ENCODE measurements around the gene NAIF1.
"Not testable (repeated sequence)": the region's sequence is repeated elsewhere in the genome, so short reads cannot be mapped to it uniquely, and the experiment has no call there.

Gene NAIF1

DNA sequence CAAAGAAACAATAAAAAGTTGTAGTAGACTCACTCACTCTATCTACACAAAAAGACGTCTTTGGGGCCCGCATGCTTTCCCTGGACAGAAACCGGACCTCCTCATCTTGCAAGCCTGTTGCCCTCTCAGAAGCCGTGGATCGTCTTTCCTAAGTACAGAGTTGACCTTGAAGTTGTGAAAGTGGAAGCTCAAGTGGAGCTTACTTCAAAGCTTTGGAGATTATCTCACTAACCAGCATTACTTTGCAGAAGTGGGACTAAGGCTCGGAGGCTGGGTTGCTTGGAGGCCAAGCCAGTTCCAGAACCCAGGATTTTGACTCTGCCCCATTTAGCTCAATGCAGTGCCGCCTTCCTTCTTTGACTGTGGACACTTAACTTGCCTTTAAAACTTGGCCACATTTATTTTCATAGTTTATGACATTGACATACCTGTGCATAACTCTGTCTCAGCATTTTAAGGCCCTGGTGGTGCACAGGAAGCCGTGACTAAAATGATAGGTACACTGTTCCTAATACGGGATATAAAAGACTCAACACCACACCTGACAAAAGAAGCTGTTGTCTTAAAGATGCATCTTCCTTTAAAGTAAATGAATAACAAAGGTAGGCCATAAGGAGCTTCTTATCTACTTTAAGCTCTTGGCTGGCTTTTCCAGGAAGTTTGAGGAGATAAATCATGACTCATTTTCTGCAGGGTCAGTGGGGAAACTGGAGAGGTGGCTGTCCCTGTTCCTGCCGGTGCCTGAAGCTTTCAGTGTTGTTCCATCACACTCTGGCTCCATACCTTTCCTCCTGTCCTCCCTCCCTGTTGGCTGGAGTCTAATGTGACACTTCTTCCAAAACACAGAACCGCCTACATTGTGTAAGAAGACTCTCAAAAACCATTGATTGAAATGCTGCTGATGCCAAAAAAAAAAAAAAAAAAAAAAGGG, 11.6 kb upstream of the NAIF1 start:
- DNase-seq (ENCODE audit: low spot score in 2 of 2) = no peak
- no peak for ATAC-seq
- Mint-ChIP-seq H3K4me1 (peaks cover 43% of the 10 kb centered on the region), H3K9me3 (no peaks in the 10 kb centered on the region), H3K27ac (peak overlapping the region; percentile 84), H3K4me3 (no peak overlapping the region), H3K36me3 (peaks cover 29% of the 10 kb centered on the region)

DNA sequence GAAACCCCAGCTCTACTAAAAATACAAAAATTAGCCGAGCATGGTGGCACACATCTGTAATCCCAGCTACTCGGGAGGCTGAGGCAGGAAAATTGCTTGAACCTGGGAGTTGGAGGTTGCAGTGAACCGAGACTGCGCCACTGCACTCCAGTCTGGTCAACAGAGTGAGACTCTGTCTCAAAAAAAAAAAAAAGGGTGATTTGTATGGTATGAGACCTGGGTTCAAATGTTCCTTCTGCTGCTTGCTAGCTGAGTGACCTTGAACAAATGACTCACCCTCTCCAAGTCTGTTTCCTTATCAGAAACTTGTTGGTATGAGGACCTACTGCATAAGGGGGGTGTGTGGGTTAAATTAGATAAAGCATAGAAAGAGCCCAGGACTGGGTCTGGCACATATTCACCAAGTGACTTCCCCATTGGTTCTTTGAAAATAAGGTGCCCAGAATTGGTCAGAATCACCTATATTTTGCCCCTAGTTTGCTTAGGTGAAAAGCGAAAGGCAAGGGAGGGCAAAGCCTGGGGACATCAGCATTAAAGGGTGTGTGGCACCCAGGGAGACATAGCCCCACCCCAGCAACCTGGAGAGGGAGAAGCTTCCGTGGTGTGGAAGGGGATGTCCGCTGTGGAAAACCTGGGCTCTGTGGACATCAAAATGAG, 10.9 kb upstream of the NAIF1 start:
- peaks cover 50% of the 10 kb centered on the region for H3K4me1 Mint-ChIP-seq
- ATAC-seq (no peak), DNase-seq (ENCODE audit: low spot score in 2 of 2) (no peak)
- peaks cover 26% of the 10 kb centered on the region for H3K36me3 Mint-ChIP-seq
- no peaks in the 10 kb centered on the region for H3K9me3 Mint-ChIP-seq
- H3K4me3 Mint-ChIP-seq = no peak overlapping the region
- H3K27ac Mint-ChIP-seq = peak overlapping the region; percentile 84

DNA sequence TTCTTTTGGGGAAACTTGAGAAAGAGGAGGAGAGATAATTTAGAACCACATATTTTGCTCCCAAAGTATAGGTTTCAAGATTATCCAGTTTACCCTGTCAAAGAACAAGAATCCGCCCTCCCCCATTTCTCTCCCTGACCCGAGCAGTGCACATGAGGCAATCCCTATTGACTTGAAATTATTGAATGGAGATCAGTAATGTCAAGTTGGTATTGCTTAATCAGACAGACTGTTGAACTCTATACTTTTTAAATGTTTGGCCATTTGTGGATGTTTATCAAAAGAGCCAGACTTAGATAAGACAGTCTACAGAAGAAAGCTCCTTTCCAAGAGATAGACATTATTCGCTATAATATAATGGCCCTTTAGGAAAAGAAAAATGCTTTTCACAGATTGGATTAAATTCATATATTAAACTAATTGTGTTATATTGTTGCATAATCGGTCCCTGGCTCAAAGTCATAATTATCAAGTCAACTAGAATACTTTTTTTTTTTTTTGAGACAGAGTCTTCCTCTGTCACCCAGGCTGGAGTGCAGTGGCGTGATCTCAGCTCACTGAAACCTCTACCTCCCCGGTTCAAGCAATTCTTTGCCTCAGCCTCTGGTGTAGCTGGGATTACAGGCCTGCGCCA, 6.2 kb upstream of the NAIF1 start:
- Mint-ChIP-seq H3K9me3 (no peaks in the 10 kb centered on the region), H3K4me1 (peaks cover 47% of the 10 kb centered on the region), H3K4me3 (no peak overlapping the region), H3K27ac (peak overlapping the region; percentile 92), H3K36me3 (peaks cover 14% of the 10 kb centered on the region)
- DNase-seq (ENCODE audit: low spot score in 2 of 2) (no peak), ATAC-seq (no peak)

DNA sequence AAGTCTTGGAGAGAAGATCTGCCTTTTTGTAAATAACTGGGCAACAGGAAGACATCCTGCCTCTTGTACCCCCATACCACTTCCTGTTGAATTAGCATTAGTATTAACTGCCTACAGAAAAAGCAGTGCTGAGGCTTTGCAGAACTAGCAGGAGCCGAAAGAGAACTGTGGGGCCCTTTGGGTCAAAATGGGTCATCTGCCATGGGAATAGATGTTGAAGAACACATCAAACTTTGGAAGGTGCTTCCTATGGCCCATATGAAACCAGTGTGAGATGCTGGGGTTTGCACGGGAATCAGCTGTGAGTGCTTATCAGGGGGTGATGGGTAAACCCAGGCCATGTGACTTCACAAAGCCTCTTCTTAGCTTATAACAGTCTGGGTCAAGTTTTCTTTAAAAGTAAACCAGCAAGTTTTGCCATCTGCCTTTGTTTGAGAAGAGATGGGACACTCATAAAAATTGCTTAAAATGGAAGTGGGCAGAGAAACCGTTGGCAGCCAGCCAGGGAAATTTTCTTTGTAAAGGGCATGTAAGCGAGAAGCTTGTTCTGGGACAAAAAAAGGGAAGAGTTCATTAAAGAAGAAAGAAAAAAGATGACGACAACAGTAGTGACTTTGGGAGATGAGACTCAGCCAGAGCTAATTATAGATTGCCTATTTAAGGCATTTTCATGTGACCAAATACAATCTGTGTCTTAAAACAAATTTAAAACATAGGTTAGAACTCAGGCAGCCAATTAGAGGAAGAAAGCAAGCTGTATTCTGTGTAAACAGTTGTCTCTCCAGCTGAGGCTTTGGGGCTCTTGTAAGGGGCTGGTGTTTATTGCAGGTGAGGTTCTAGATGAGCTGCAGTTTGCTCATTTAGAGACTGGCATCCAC, 5.3 kb upstream of the NAIF1 start:
- no peaks in the 10 kb centered on the region for H3K9me3 Mint-ChIP-seq
- ATAC-seq = no peak
- H3K4me3 Mint-ChIP-seq = no peak overlapping the region
- H3K27ac Mint-ChIP-seq = peak overlapping the region; percentile 92
- DNase-seq (ENCODE audit: low spot score in 2 of 2) = peak; percentile 34 to 72
- H3K36me3 Mint-ChIP-seq = peaks cover 14% of the 10 kb centered on the region
- peaks cover 37% of the 10 kb centered on the region for H3K4me1 Mint-ChIP-seq

DNA sequence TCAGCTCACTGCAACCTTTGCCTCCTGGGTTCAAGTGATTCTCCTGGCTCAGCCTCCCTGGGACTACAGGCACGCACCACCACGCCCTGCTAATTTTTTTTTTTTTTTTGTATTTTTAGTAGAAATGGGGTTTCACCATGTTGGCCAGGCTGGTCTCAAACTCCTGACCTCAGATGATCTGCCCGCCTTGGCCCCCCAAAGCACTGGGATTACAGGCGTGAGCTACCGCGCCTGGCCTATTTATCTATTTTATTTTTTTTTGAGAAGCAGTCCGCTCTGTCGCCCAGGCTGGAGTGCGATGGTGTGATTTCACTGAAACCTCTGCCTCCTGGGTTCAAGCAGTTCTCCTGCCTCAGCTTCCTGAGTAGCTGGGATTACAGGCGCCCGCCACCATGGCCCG, 4.4 kb upstream of the NAIF1 start:
- H3K4me3 Mint-ChIP-seq; H3K9me3 Mint-ChIP-seq; ATAC-seq; DNase-seq (ENCODE audit: low spot score in 2 of 2): not testable (repeated sequence)
- Mint-ChIP-seq H3K4me1 (peaks cover 34% of the 10 kb centered on the region), H3K36me3 (peaks cover 14% of the 10 kb centered on the region), H3K27ac (peak overlapping the region; percentile 92)

DNA sequence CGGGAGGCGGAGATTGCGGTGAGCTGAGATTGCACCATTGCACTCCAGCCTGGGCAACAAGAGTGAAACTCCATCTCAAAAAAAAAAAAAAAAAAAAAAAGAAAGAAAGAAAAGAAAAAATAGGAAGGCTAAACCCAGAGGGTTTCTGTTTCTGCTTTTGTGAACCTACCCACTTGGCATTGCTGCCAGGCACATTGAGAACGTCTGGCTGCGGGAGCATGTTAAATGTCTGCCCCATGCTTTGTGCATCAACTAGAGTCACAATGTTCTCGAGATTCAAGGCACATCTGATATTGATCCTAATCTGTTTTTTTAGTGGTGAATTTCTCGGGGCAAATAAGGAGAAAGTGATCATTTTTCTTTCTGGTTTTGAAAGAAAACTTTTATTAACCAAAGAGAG, 3.8 kb upstream of the NAIF1 start:
- H3K4me3 Mint-ChIP-seq = no peak overlapping the region
- no peak for ATAC-seq
- no peak for DNase-seq (ENCODE audit: low spot score in 2 of 2)
- H3K36me3 Mint-ChIP-seq = peaks cover 14% of the 10 kb centered on the region
- no peaks in the 10 kb centered on the region for H3K9me3 Mint-ChIP-seq
- H3K27ac Mint-ChIP-seq = peak overlapping the region; percentile 92
- peaks cover 40% of the 10 kb centered on the region for H3K4me1 Mint-ChIP-seq

DNA sequence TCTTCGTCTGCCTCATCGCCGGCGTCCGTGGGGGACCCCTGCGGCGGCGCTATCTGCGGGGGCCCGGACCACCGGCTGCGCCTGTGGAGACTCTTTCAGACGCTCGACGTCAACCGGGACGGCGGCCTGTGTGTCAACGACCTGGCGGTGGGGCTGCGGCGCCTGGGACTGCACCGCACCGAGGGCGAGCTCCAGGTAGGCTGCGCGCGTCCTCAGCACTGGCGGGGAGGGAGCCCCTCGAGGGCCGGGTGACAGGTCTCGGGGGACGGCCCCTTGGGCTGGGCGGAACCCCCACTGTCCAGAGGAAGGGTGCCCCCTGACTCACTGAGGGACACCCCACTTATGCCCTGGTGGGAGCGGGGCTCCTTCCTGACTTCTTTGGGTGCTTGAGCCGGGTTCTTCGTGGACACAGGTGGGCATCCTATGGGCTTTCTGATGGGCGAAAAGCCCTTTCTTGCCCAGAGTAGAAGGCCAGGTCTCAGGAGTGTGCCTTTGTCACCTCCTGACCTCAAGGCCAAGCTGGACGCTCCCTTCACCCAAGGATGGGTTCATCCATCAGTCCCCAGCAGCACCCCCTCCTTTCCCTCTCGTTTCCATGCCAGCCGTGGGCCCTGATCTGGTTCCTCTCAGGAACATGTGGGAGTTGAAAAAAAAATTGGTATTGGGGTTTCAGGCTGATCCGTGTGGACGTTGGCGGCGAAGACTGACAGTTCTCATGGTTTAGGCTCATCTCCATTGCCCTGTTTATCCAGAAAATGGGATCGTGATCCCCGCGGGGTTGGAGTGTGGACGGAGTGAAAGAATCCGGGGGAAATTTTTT, 1.5 kb upstream of the NAIF1 start:
- Mint-ChIP-seq H3K4me1 (peaks cover 51% of the 10 kb centered on the region), H3K9me3 (no peaks in the 10 kb centered on the region), H3K27ac (no peak overlapping the region), H3K4me3 (no peak overlapping the region), H3K36me3 (peaks cover 12% of the 10 kb centered on the region)
- ATAC-seq (peak; percentile 7), DNase-seq (ENCODE audit: low spot score in 2 of 2) (peak in 1 of 2 donors; percentile 80)

DNA sequence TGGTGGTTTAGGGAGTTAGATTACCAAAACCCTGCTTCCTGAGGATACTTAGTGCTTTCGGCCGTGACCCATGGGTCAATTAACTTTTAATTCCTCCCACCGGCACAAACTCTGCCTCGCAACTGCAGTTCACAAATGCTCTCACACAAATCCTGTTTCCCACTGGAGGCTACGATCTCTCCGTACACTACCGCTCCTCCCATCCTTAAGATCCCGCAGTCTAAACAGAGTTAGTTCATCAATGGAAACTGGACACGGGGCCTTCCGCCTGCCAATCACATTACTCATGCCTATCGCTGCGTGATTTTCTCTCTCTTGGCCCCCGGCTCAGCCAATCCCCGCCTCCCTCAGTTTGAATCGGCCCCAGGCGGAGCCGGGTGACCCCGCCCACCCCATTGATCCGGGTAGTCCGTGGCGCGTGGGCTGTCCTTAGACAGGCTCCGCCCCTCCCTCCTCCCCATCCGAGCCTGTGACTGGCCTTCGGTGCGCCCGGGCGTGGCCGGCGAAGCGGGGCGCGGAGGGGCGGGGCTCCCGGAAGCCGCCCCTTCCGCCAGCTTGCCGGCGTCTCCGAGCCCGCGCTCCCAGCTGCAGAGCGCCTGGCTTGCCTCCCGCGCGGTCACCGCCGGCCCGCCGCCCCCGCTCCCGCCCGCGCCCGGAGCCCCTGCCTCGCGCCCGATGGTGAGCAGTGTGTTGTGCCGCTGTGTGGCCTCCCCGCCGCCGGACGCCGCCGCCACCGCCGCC, 695 bp upstream of the NAIF1 start, which contains the start of gene SLC25A25:
SLC25A25 (plus strand) TSS at position 588 of the 741 bp plus-strand sequence; CDS start at position 676, 88 bp downstream.
- DNase-seq (ENCODE audit: low spot score in 2 of 2) = peak; percentile 100
- no peak within 1 kb of the TSS for H3K27ac Mint-ChIP-seq
- no peak within 1 kb of the TSS for H3K4me3 Mint-ChIP-seq
- no peaks in the 10 kb centered on the region for H3K9me3 Mint-ChIP-seq
- H3K4me1 Mint-ChIP-seq = peaks cover 43% of the 10 kb centered on the region
- peak; percentile 86 for ATAC-seq
- H3K36me3 Mint-ChIP-seq = peaks cover 12% of the 10 kb centered on the region

DNA sequence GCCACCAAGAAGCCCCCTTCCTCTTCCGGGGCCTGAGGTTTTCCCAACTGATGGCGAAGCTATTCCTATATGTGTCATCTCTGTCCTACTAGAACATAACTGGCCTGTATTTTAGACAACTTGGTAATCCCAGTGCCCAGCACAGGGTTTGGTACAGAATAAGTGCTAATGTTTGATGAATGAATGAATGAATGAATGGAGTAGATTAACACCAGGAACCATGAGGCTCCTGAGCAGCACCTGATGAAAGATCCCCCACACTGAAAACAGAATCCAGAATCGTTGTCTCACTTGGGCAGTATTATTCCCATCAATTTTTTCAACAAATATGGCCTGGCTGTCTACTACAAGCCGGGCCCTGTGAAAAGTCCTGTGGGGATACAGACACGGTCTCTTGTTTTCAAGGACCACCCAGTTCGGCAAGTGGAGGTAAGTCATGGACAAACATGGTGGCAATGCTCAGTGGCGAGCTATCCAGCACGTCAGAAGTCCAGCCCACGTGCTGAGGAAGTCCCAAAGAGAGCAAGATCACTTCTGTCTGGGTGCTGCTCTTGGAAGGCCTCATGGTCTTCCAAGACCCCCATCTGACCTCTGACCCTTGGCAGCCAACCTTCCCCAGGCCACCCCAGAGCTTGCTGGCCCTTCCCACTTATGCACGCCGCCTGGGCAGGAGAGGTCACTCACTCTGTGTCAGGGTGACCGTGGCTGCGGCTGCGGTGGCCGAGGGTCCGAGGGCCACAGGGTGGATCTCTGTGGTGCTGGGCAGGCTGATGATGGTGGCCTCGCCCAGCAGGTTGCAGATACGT, 1.0 kb downstream of the NAIF1 start:
- H3K27ac Mint-ChIP-seq = no peak overlapping the region
- ATAC-seq = no peak
- no peak overlapping the region for H3K4me3 Mint-ChIP-seq
- H3K4me1 Mint-ChIP-seq = peaks cover 47% of the 10 kb centered on the region
- H3K36me3 Mint-ChIP-seq = peaks cover 20% of the 10 kb centered on the region
- no peaks in the 10 kb centered on the region for H3K9me3 Mint-ChIP-seq
- no peak for DNase-seq (ENCODE audit: low spot score in 2 of 2)

DNA sequence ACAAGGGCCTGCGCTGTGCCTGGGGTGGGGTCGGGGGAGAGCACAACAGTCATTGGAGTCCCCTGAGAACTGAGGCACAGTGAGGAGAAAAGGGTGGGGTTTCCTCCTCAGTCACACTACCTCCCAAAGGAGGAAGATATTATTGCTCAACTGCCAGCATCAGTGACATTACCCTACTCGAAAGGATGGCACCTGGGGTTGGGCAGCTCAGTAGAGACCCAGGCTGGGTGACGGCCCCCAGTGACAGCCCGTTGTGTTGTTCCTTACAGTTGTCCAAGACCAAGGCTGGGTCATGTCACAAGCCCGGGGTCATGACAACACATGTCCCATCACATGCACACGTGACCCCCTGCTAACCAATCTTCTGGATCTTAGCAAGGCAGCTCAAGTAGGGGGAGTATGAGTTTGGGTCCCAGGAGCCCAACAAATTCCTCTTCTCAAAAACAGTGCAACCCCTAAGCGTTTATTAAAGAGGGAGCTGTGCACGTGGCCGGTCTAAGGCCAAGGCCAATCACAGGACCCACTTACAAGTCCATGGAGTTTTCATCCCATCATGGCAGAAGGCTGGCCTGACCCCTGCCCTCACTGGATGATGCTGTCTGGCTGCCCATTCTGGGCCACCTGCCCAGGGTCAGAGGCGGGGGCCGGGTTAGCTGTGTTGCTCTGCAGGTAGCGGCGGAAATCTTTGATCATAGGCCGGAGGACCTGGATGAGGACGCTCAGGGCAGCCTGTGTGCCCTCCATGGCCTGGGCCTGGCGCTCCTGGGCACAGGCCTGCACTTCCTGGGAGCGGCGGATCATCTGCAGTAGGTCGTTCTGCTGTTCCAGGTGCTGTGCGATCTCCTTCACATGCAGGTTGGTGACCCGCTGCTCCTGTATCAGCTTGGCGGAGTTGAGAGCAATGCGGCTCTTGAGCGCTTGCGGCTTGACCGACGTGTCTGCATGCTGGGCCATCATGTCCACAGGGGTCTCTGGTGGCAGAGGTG, 4.0 kb downstream of the NAIF1 start:
- H3K27ac Mint-ChIP-seq = no peak overlapping the region
- H3K4me3 Mint-ChIP-seq = no peak overlapping the region
- H3K4me1 Mint-ChIP-seq = peaks cover 41% of the 10 kb centered on the region

DNA sequence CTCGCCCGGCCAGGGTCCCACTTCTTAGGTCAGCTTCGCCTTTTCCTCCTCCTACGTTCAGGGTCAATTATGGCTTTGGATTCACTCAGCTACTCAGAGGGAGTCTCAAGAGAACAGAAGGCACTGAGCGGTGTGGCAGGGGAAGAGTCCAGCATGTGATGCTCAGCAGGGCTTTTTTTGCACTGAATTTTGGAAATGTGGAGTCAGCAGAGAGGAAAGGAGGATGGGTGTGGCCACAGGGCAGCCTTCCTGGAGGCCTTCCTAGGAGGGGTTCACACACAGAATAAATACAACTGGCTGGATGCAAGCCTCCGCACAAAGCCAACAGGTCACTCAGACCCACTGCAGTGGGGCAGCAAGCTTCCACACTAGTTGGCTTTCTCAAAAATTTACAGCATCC, 4.8 kb downstream of the NAIF1 start:
- H3K36me3 Mint-ChIP-seq = peaks cover 27% of the 10 kb centered on the region
- H3K27ac Mint-ChIP-seq = no peak overlapping the region
- peak overlapping the region; percentile 56 for H3K4me3 Mint-ChIP-seq
- ATAC-seq = no peak
- no peak for DNase-seq (ENCODE audit: low spot score in 2 of 2)
- H3K9me3 Mint-ChIP-seq = no peaks in the 10 kb centered on the region
- peaks cover 41% of the 10 kb centered on the region for H3K4me1 Mint-ChIP-seq

More for the DNA sequence above, 4.0 kb downstream of the NAIF1 start:
- ATAC-seq = no peak
- no peaks in the 10 kb centered on the region for H3K9me3 Mint-ChIP-seq
- H3K36me3 Mint-ChIP-seq = peaks cover 27% of the 10 kb centered on the region
- DNase-seq (ENCODE audit: low spot score in 2 of 2) = no peak

All from stimulated activated effector memory CD8-positive, alpha-beta T cell treated with anti-CD3 and anti-CD28 coated beads, Interleukin-12 subunit alpha, Interleukin-12 subunit beta, amount 100 ng/mL, for 72 hours (primary cell).